ENCODE measurements around the gene RRAS2.
"Not testable (repeated sequence)": the region's sequence is repeated elsewhere in the genome, so short reads cannot be mapped to it uniquely, and the experiment has no call there.

RRAS2 gene

GRCh38 chr11:14300661-14301304 lies 58.2 kb downstream of the RRAS2 start:
- peak; percentile 30 to 42 for DNase-seq

GRCh38 chr11:14299921-14300320 lies 59.1 kb downstream of the RRAS2 start:
- DNase-seq: no peak

GRCh38 chr11:14290422-14290821 lies 68.6 kb downstream of the RRAS2 start:
- no peak for DNase-seq

DNA sequence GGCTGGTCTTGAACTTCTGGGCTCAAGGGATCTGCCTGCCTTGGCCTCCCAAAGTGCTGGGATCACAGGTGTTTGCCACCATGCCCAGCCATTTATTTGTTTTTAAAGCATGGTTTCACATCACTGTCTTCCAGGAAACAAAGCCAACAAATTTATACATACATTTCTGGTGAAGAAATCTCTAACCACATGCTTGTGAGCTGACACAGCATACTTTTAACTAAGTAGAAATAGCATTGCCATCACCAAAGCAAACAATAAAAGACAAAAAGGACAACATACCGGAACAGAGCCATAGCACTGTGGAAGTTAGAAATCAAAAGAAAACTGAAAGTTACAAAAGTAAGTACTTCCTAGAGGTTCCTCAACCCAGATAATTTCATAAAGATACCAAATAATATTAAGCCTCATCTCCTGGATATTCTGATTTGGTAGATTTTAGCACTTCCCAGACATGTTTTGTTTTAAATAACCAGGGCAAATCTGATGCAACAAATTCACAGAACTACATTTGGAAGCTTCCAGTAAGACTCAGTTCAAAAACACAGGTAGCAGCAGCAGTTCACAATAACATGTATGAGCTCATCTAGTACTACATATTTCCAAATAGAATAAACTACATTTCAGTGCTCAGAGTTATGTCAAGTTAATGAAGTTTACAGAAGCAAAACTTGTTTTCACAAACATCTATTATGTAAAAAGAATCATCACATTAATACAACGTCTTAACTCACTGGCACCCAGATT lies 70.6 kb downstream of the RRAS2 start:
- DNase-seq: no peak

DNA sequence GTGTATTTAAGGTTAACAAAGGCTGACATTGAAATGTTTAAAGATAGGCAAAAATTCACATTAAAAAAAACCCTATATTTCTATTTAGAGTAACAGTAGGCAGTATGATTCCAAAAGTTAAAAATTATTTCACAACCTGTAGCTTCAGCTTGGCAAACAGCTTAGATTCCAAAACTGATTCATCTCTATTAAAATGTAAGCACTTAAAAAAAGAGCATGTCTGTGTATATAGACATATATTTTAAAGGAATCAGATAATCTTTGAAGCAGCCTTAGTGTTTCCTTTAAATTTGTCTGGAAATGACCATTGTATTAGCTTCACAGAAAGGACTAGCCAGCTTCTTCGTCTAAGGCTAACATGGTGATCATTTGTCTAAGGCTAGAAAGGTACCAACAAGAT lies 80.1 kb downstream of the RRAS2 start:
- DNase-seq: not testable (repeated sequence)

- DNase-seq: no peak
These were observed 83.9 kb downstream of the RRAS2 start for GRCh38 chr11:14275076-14275475.

GRCh38 chr11:14273895-14274294 lies 85.1 kb downstream of the RRAS2 start:
- DNase-seq: no peak

DNA sequence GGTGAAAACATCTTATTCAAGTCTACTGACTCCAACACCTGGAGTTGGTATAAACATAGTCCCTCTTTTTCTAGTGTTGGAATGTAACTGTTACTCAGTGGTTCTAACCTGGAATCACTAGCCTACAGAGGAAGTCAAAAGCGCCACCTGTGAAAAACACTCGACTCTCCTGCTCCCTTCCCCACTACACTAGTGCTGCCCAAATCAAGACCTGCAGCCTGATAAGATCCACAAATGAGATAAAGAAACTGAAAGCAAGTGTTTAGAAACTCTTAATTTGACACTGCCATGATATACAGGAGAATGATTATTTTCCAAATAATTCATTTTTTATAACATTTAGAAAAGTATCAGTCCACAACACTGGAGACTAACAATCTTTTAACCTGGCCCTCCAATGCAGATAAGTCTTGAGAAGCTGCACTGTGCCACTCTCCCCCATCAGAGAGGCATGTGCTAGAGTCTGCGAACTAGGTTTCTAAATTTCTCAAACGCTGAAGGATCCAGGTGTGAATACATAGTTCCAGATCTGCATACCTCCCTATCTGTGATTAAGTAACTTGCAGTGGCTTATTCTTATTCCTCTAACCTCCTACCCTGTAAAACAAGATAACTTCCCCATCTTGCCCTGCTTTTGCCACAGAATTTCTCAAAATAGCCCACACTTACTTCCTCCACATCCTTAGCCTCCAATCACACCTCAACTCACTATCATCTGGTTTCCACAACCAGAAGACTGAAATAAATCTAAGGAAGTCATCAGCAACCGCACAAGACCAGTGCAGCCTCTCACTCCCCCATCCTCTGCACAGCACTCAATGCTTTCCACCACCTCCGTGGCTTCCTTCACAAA lies 88.1 kb downstream of the RRAS2 start:
- DNase-seq: no peak

- no peak for DNase-seq
These were observed 89.0 kb downstream of the RRAS2 start for GRCh38 chr11:14269692-14270573.

GRCh38 chr11:14267861-14268635 lies 90.9 kb downstream of the RRAS2 start:
- DNase-seq: no peak

DNA sequence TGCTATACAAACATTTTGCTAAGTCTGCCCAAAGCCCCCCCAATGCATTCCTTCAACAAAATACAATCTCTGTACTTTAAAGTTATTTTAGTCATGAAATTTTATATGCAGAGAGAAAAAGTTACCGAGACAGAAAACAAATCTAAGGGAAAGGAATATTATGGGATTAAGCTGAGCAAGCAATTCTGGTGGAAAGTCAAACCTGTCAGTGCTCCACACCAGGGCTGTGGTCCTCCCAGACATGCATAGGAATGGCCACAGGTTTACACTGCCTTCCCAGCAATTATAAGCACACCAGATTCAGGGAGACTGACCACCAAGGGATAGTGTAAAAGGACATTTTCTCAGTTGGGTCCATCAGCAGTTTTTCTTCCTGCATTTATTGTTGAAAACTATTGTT lies 92.4 kb downstream of the RRAS2 start:
- DNase-seq: no peak

DNA sequence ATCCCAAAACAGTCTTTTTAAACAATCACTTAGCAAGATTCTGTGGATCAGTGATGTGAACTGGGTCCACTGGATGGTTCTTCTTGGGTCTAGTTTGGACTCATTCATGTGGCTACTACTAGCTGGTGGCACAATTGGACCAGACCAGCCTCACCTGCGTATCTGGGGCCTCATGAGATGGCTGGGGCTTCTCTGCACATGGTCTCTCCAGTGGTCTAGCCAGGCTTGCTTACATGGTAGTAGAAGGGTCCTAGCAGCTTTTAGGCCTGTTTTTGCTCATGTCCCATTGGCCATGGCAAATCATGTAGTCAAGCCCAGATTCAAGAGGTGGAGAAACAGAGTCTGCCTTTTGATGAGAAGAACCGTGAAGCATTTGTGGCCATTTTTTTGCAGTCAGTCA lies 94.0 kb downstream of the RRAS2 start:
- DNase-seq: no peak

DNA sequence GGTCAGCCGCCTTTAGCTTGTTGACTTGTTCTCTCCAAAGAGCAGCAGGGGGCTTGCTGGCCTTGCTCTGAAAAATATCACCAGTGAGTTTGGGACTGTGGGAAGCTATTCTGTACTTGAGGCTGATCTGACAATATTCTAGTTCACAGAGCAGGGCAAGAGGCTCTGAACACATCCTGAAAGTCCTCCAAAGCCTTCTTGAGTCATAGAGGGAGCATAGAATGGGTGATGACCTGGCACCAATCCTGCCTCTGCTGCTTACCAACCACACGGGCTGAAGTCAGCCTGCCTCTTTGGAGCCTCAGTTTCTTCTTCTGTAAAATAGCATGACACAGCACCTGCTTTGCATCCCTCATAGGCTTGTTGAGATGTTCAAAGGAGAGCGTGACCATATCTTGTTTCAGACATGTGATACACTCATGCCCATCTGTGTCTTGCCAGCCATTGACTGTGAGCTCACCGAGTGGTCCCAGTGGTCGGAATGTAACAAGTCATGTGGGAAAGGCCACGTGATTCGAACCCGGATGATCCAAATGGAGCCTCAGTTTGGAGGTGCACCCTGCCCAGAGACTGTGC lies 96.6 kb downstream of the RRAS2 start:
- DNase-seq: no peak

- no peak for DNase-seq
These were observed 97.9 kb downstream of the RRAS2 start for GRCh38 chr11:14261066-14261465.

DNA sequence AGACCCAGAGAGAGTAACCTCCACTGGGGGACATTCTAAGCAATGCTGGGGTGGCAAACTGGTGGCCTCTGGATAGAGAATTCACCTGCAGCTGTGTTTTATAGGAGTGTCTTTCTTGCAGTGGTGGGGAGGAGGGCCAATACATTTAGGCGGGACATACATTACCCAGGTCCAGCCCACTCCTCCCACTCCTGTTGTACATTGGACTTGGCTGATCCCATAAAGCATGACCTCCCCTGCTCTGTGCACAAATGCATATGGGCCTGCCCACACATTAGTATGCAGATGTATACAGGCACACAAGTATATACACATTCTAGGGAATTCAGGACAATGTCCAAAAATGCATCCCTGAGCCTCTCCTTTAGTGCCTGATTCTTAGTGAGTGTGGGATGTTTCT lies 99.1 kb downstream of the RRAS2 start:
- no peak for DNase-seq

- no peak for DNase-seq
These were observed 99.7 kb downstream of the RRAS2 start for GRCh38 chr11:14259186-14259784.

DNA sequence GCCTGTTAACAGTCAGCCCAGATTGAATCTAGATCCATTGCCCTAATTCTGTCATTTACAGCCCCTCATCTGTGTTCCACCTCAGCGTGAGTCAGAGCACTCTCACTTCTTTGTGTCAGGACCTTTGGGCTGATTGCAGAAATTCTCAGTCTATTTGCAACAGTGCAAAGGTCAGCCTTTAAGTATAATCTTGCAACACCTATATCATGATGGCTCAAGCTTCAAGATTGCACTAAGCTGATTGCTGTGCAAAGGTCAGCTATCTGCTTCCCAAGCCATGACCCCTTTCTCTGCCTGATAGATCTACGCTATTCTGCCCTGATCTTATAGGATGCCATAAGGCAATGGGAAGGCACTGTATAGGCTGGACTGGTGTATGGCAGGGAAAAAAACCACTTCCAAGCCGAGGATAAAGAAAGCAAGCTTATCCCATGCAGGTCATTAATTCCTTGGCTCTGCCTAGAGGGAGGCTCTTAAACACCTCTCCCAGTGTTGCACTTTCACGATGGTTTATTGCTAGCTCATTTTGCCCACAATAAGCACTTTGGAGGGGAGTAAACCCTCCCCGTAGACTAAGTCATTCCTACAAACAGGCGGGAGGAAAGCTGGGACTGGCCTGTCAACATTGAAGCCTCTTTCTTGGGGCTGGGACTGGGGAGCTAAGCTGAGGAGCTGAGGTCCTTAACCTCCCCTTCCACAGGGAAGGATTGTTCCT lies 100.6 kb downstream of the RRAS2 start:
- no peak for DNase-seq

DNA sequence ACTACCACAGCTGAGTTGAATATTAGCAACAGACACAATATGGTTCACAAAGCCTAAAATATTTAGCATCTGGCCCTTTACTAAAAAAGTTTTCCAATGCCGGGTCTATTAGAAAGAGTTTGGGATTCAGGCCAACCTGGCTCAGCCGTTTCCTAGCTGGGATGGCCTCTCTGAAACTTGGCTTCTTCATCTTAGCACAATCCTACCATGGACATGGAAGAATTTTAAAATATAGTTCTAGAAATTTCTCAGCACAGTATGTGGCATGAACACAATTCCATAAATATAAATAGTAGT lies 103.8 kb downstream of the RRAS2 start:
- DNase-seq: no peak

GRCh38 chr11:14254533-14255237 lies 104.3 kb downstream of the RRAS2 start:
- no peak for DNase-seq

DNA sequence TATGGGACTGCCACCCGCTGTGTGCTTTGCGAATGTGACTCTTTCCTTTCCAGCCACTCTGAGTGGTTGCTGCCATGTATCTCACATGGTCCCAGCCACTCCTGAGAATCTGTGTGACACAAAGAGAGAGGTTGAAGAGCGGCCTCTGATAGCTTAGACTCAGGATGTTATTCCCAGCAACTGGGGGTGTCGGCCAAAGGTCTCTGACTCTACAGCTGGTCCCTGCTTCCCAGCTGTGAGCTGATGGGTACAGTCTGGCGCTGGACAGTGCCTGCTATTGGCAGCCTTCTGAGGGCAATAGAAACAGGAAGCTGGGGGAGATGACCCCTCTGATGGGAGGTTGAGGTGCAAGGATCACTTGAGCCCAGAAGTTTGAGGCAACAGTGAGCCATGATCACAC lies 105.1 kb downstream of the RRAS2 start:
- DNase-seq: no peak

All from activated CD4-positive, alpha-beta T cell treated with anti-CD3 and anti-CD28 coated beads, Interleukin-2, amount 50 U/mL, for 4 hours (primary cell).